HG02763 (cell line): ENCODE measurements around the gene ARFGEF3.

ENCODE experiments used
- ATAC-seq: cut with Tn5 transposase; IDR thresholded peaks from one replicate; pipeline ENCODE4 v1.9.1; 2021; ENCODE audit warnings: mild to moderate bottlenecking, moderate library complexity; ENCODE audit not compliant: unreplicated experiment

Gene ARFGEF3

GRCh38 chr6:138386897-138387296 is 225.2 kb downstream of the ARFGEF3 start:
- ATAC-seq: no peak

GRCh38 chr6:138387577-138388368 is 226.0 kb downstream of the ARFGEF3 start:
- ATAC-seq: no peak

- ATAC-seq: no peak
Measured at GRCh38 chr6:138389551-138389950, 227.8 kb downstream of the ARFGEF3 start.
